PC-3 (cell line): ENCODE measurements around the gene KCNH1. TPM values are rescaled to one million over a fixed set of nuclear protein-coding genes. Genes with fewer than 3 reads are reported as not detected.

Experiments
- ATAC-seq: fragments of 200-7000 bp; cut with Tn5 transposase; 2 replicates; pipeline ENCODE4 v1.9.1; 2020; ENCODE audit warnings: mild to moderate bottlenecking, moderate library complexity
- BruUV-seq: library from RNA; stranded (reverse); fragments of 400-500 nt; replicated peaks from 2 replicates; lab custom pipeline; 2021; lab: Mats Ljungman, UMichigan
- CTCF ChIA-PET: fragments of 300-600 bp; sonication (Branson Sonifier 250); formaldehyde crosslinking; loops from one replicate; lab custom pipeline; 2022; ENCODE audit warnings: antibody characterized with exemption; lab: Charles Lee
- POLR2A ChIA-PET: fragments of 300-600 bp; sonication (Branson Sonifier 250); formaldehyde crosslinking; loops from one replicate; lab custom pipeline; 2022; ENCODE audit warnings: antibody characterized with exemption; ENCODE audit not compliant: unreplicated experiment; lab: Charles Lee
- DNase-seq: peaks from one replicate; pipeline ENCODE4 v3.0.0-alpha.2; 2015
- H2AFZ ChIP-seq: fragments of 300-600 bp; sonication (generic); 2 replicates; pipeline ENCODE4 v1.6.0; 2016; ENCODE audit warnings: antibody characterized with exemption, low read length
- H3F3A ChIP-seq: fragments of 300-600 bp; sonication (generic); one replicate; pipeline ENCODE4 v1.6.0; 2017; ENCODE audit warnings: antibody characterized with exemption, low read length, control low read depth, mild to moderate bottlenecking; ENCODE audit not compliant: unreplicated experiment
- H3K27ac ChIP-seq: fragments of 300-600 bp; sonication (generic); 2 replicates; pipeline ENCODE4 v1.5.1; 2016; ENCODE audit warnings: mild to moderate bottlenecking, low read length
- H3K27me3 ChIP-seq: fragments of 300-600 bp; sonication (generic); 2 replicates; pipeline ENCODE4 v1.6.1; 2016; ENCODE audit warnings: low read length, mixed read lengths
- H3K36me3 ChIP-seq: fragments of 300-600 bp; sonication (generic); 2 replicates; pipeline ENCODE4 v1.6.1; 2016; ENCODE audit warnings: low read depth, mixed run types, low read length, mixed read lengths
- H3K4me1 ChIP-seq: fragments of 300-600 bp; sonication (generic); 2 replicates; pipeline ENCODE4 v1.5.1; 2016; ENCODE audit warnings: low read length; ENCODE audit not compliant: insufficient read depth
- H3K4me2 ChIP-seq: fragments of 300-600 bp; sonication (generic); 2 replicates; pipeline ENCODE4 v1.6.0; 2016; ENCODE audit warnings: low read length
- H3K4me3 ChIP-seq: fragments of 300-600 bp; sonication (generic); 2 replicates; pipeline ENCODE4 v1.5.1; 2016; ENCODE audit warnings: mild to moderate bottlenecking, low read length, mixed read lengths
- H3K79me2 ChIP-seq: fragments of 300-600 bp; sonication (generic); 2 replicates; pipeline ENCODE4 v1.6.1; 2017; ENCODE audit warnings: low read length, mixed read lengths
- H3K9ac ChIP-seq: fragments of 300-600 bp; sonication (generic); 2 replicates; pipeline ENCODE4 v1.6.0; 2016; ENCODE audit warnings: mild to moderate bottlenecking, low read length
- H3K9me2 ChIP-seq: fragments of 300-600 bp; sonication (generic); replicated peaks from 2 replicates; pipeline ENCODE4 v1.6.1; 2016; ENCODE audit warnings: mixed run types, low read length, mixed read lengths
- H3K9me3 ChIP-seq: fragments of 300-600 bp; sonication (generic); 2 replicates; pipeline ENCODE4 v1.6.1; 2016; ENCODE audit warnings: low read length, mixed read lengths
- H4K20me1 ChIP-seq: fragments of 300-600 bp; sonication (generic); 2 replicates; pipeline ENCODE4 v1.6.1; 2016; ENCODE audit warnings: low read length, mixed read lengths
- CTCF ChIP-seq: fragments of 300-600 bp; sonication (generic); conservative IDR thresholded peaks from 2 replicates; pipeline ENCODE4 v1.5.1; 2017; ENCODE audit warnings: antibody characterized with exemption, low read depth, mild to moderate bottlenecking, low read length
- EZH2 ChIP-seq: fragments of 300-600 bp; sonication (generic); IDR thresholded peaks from one replicate; pipeline ENCODE4 v1.6.1; 2017; ENCODE audit warnings: antibody characterized with exemption, mild to moderate bottlenecking, low read length; ENCODE audit not compliant: unreplicated experiment
- EZH2phosphoT487 ChIP-seq: fragments of 300-600 bp; sonication (generic); IDR thresholded peaks from 2 replicates; pipeline ENCODE4 v1.6.1; 2018; ENCODE audit warnings: mild to moderate bottlenecking, antibody characterized with exemption, low read length, borderline replicate concordance
- intact Hi-C: fragments of 100-400 bp; cut with micrococcal nuclease; formaldehyde crosslinking; loops from 2 replicates; pipeline ENCODE4 v1.9.0; 2023
- total RNA-seq: library from RNA; depleted of rRNA; stranded (reverse); fragments of >200 nt; gene quantifications from 2 replicates; pipeline ENCODE4 v1.2.3, GENCODE V29; 2014

KCNH1 gene
- total RNA-seq, 1 experiment from 2014 or later = not detected

GRCh38 chr1:211019266-211019665, 114.7 kb downstream of the KCNH1 start:
- Histone ChIP-seq H3K27ac (no peak overlapping the region), H3K4me1 (no peaks in the 10 kb centered on the region), H3K36me3 (no peaks in the 10 kb centered on the region), H3K27me3 (peaks cover 6% of the 10 kb centered on the region; the same call in 1 of the 2 replicates), H4K20me1 (no peaks in the 10 kb centered on the region), H3K4me3 (no peak overlapping the region), H2AFZ (no peak overlapping the region), H3F3A (no peaks in the 10 kb centered on the region), H3K9ac (no peak overlapping the region), H3K9me2 (no peaks in the 10 kb centered on the region), H3K79me2 (no peaks in the 10 kb centered on the region), H3K4me2 (no peak overlapping the region), H3K9me3 (no peaks in the 10 kb centered on the region)
- DNase-seq (no peak), ATAC-seq (no peak)
- POLR2A ChIA-PET = no interaction called here
- intact Hi-C loops = no loop called here
- TF ChIP-seq CTCF (no peak), EZH2 (no peak), EZH2phosphoT487 (no peak)
- no TSS peak for BruUV-seq
- CTCF ChIA-PET = no interaction called here

- Histone ChIP-seq H4K20me1 (no peaks in the 10 kb centered on the region), H2AFZ (no peak overlapping the region), H3K79me2 (no peaks in the 10 kb centered on the region), H3K9me2 (no peaks in the 10 kb centered on the region), H3F3A (no peaks in the 10 kb centered on the region), H3K9me3 (no peaks in the 10 kb centered on the region), H3K9ac (no peak overlapping the region), H3K27ac (no peak overlapping the region), H3K4me1 (no peaks in the 10 kb centered on the region), H3K36me3 (no peaks in the 10 kb centered on the region), H3K4me3 (no peak overlapping the region), H3K27me3 (peaks cover 12% of the 10 kb centered on the region; the same call in 1 of the 2 replicates), H3K4me2 (no peak overlapping the region)
- DNase-seq (no peak), ATAC-seq (no peak)
- ChIA-PET POLR2A (no interaction called here), CTCF (no interaction called here)
- BruUV-seq = no TSS peak
- no peak for TF ChIP-seq CTCF
- no peak for TF ChIP-seq EZH2phosphoT487
- TF ChIP-seq EZH2 = no peak
- intact Hi-C loops = no loop called here
These were observed 115.3 kb downstream of the KCNH1 start for GRCh38 chr1:211018690-211019089.

- Histone ChIP-seq H2AFZ (no peak overlapping the region), H3F3A (no peaks in the 10 kb centered on the region), H3K4me1 (no peaks in the 10 kb centered on the region), H3K79me2 (no peaks in the 10 kb centered on the region), H4K20me1 (no peaks in the 10 kb centered on the region), H3K4me3 (no peak overlapping the region), H3K36me3 (no peaks in the 10 kb centered on the region), H3K9ac (no peak overlapping the region), H3K9me2 (no peaks in the 10 kb centered on the region), H3K4me2 (no peak overlapping the region), H3K27ac (no peak overlapping the region), H3K9me3 (no peaks in the 10 kb centered on the region), H3K27me3 (peaks cover 24% of the 10 kb centered on the region; the same call in 1 of the 2 replicates)
- CTCF ChIA-PET = interaction anchor here (0.6 kb wide), 1 partner anchor 307 kb away, joined by 3 read pairs; no protein-coding TSS in a partner anchor
- ATAC-seq (no peak), DNase-seq (no peak)
- TF ChIP-seq EZH2phosphoT487 = no peak
- TF ChIP-seq EZH2 = no peak
- TF ChIP-seq CTCF = no peak
- intact Hi-C loops = no loop called here
- POLR2A ChIA-PET = no interaction called here
- no TSS peak for BruUV-seq
These were observed 116.8 kb downstream of the KCNH1 start for GRCh38 chr1:211017075-211017718.
